Retinal pigment epithelial cell (primary cell): Measurements from ENCODE around the gene TMEM185B.
"Not testable (repeated sequence)": the region's sequence is repeated elsewhere in the genome, so short reads cannot be mapped to it uniquely, and the experiment has no call there.

Experiments used
- DNase-seq: peaks from one replicate; pipeline ENCODE4 v3.0.0-alpha.2; 2010; ENCODE audit warnings: low read depth
- H3K4me3 ChIP-seq: 2 replicates; pipeline ENCODE4 v1.5.1; 2011; ENCODE audit warnings: mild to moderate bottlenecking, low read length, control low read depth, moderate library complexity
- TF ChIP-seq, protein P1 (sequence below): conservative IDR thresholded peaks from 2 replicates; pipeline ENCODE4 v1.5.1; 2011; ENCODE audit warnings: low read depth, low read length, control low read depth, inconsistent platforms

Gene TMEM185B

GRCh38 chr2:120238728-120239487, 15.7 kb upstream of the TMEM185B start:
- DNase-seq = no peak
- TF ChIP-seq, protein P1, sequence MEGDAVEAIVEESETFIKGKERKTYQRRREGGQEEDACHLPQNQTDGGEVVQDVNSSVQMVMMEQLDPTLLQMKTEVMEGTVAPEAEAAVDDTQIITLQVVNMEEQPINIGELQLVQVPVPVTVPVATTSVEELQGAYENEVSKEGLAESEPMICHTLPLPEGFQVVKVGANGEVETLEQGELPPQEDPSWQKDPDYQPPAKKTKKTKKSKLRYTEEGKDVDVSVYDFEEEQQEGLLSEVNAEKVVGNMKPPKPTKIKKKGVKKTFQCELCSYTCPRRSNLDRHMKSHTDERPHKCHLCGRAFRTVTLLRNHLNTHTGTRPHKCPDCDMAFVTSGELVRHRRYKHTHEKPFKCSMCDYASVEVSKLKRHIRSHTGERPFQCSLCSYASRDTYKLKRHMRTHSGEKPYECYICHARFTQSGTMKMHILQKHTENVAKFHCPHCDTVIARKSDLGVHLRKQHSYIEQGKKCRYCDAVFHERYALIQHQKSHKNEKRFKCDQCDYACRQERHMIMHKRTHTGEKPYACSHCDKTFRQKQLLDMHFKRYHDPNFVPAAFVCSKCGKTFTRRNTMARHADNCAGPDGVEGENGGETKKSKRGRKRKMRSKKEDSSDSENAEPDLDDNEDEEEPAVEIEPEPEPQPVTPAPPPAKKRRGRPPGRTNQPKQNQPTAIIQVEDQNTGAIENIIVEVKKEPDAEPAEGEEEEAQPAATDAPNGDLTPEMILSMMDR = no peak
- no peak overlapping the region for H3K4me3 ChIP-seq

GRCh38 chr2:120237491-120237902, 14.3 kb upstream of the TMEM185B start:
- no peak overlapping the region for H3K4me3 ChIP-seq
- TF ChIP-seq, protein P1 = no peak
- DNase-seq = no peak

- no peak for DNase-seq
- H3K4me3 ChIP-seq = no peak overlapping the region
- TF ChIP-seq, protein P1 = no peak
Observed at GRCh38 chr2:120236791-120237190, 13.6 kb upstream of the TMEM185B start.

- TF ChIP-seq, protein P1 = no peak
- DNase-seq = no peak
- no peak overlapping the region for H3K4me3 ChIP-seq
Observed at GRCh38 chr2:120236316-120236715, 13.1 kb upstream of the TMEM185B start.

- no peak overlapping the region for H3K4me3 ChIP-seq
- DNase-seq = no peak
- TF ChIP-seq, protein P1 = no peak
Observed at GRCh38 chr2:120235681-120236080, 12.5 kb upstream of the TMEM185B start.

- not testable (repeated sequence) for DNase-seq, H3K4me3 ChIP-seq
Observed at GRCh38 chr2:120235158-120235557, 12.0 kb upstream of the TMEM185B start.

DNA sequence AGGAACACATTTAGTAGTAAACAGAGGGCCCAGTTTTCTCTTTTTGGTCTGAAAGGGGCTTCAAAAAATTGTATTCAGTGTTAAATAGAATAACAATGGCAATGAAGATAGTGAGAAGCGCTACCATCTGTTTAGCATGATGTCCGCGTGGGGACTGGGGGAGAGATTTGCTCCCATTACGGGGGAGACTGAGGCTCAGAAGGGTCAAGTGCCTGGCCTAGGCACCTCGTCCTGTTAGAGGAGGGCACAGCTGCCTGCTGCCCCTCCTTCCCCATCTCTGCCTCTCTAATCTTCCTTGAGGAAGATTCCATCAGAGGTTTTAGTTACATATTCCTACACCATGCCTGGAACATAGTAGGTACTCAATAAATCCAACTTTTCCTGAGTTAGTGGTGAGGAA, 10.1 kb upstream of the TMEM185B start:
- TF ChIP-seq, protein P1 = no peak
- no peak overlapping the region for H3K4me3 ChIP-seq
- DNase-seq = no peak
